ENCODE measurements around the gene MTR. TPM values are rescaled to one million over a fixed set of nuclear protein-coding genes. Genes with fewer than 3 reads are reported as not detected.

Gene MTR
- total and polyA plus RNA-seq, 2 experiments from 2014 or later, result 17.2 to 25.9 TPM

- H4K20me1 ChIP-seq (ENCODE audit: insufficient read depth), result no peaks in the 10 kb centered on the region
- peak overlapping the region; percentile 96 for H3K4me2 ChIP-seq (ENCODE audit: unreplicated experiment)
- no peaks in the 10 kb centered on the region for H3K9me2 ChIP-seq (ENCODE audit: insufficient read depth)
- DNase-seq, result peak; percentile 83
- H3K9ac ChIP-seq, result peak overlapping the region; percentile 93
- H2AFZ ChIP-seq, result peak overlapping the region; percentile 93
- H3K27ac ChIP-seq, result peak overlapping the region; percentile 84
- H3K4me3 ChIP-seq, result peak overlapping the region; percentile 88
- in situ Hi-C loops (cut with MboI), result no loop called here
- H3K9me3 ChIP-seq (ENCODE audit: low read depth), result no peaks in the 10 kb centered on the region
- no peak for TF ChIP-seq EZH2phosphoT487 (IDR thresholded peaks at IDR 0.05; ENCODE audit: insufficient read depth, low read depth)
- TF ChIP-seq EZH2 (IDR thresholded peaks at IDR 0.05; ENCODE audit: insufficient read depth, poor library complexity, severe bottlenecking), result no peak
- peaks cover 14% of the 10 kb centered on the region for H3K4me1 ChIP-seq (ENCODE audit: insufficient read depth)
- H3K36me3 ChIP-seq (ENCODE audit: low read depth), result no peaks in the 10 kb centered on the region
- 3% methylated on average over 41 of the region's 41 CpGs for WGBS, 2 experiments (ENCODE audit: low coverage in 1 of 2, low lambda C conversion rate in 2 of 2, missing lambda C conversion rate in 2 of 2)
- peaks cover 56% of the 10 kb centered on the region for H3K79me2 ChIP-seq (ENCODE audit: insufficient read depth)
- H3K27me3 ChIP-seq (replicated peaks; ENCODE audit: insufficient read depth), result no peaks in the 10 kb centered on the region
- no peaks in the 10 kb centered on the region for H3F3A ChIP-seq (ENCODE audit: insufficient read depth)
Measured at GRCh38 chr1:236795757-236796667, 920 bp downstream of the MTR start.

- Histone ChIP-seq H3K79me2 (ENCODE audit: insufficient read depth) (peaks cover 86% of the 10 kb centered on the region), H3K9ac (no peak overlapping the region), H4K20me1 (ENCODE audit: insufficient read depth) (0 out of 2 replicates have a peak, but pooled peaks cover 7% of the 10 kb centered on the region), H3K36me3 (ENCODE audit: low read depth) (0 out of 2 replicates have a peak, but pooled peaks cover under 1% of the 10 kb centered on the region), H3K4me3 (no peak overlapping the region), H2AFZ (no peak overlapping the region), H3K9me3 (ENCODE audit: low read depth) (no peaks in the 10 kb centered on the region), H3K9me2 (ENCODE audit: insufficient read depth) (no peaks in the 10 kb centered on the region), H3K27ac (no peak overlapping the region), H3K4me1 (ENCODE audit: insufficient read depth) (peaks cover 14% of the 10 kb centered on the region), H3K4me2 (ENCODE audit: unreplicated experiment) (no peak overlapping the region), H3K27me3 (replicated peaks; ENCODE audit: insufficient read depth) (no peaks in the 10 kb centered on the region), H3F3A (ENCODE audit: insufficient read depth) (no peaks in the 10 kb centered on the region)
- 97 to 100% methylated on average over 5 of the region's 5 CpGs for WGBS, 2 experiments (ENCODE audit: low coverage in 1 of 2, low lambda C conversion rate in 2 of 2, missing lambda C conversion rate in 2 of 2)
- DNase-seq, result no peak
- in situ Hi-C loops (cut with MboI), result no loop called here
- no peak for TF ChIP-seq EZH2 (IDR thresholded peaks at IDR 0.05; ENCODE audit: insufficient read depth, poor library complexity, severe bottlenecking)
Measured at GRCh38 chr1:236799001-236799400, 3.9 kb downstream of the MTR start.

- TF ChIP-seq EZH2phosphoT487 (IDR thresholded peaks at IDR 0.05; ENCODE audit: insufficient read depth, low read depth) (no peak), EZH2 (IDR thresholded peaks at IDR 0.05; ENCODE audit: insufficient read depth, poor library complexity, severe bottlenecking) (no peak)
- H3K9me3 ChIP-seq (ENCODE audit: low read depth), result no peaks in the 10 kb centered on the region
- in situ Hi-C loops (cut with MboI), result no loop called here
- H4K20me1 ChIP-seq (ENCODE audit: insufficient read depth), result 0 out of 2 replicates have a peak, but pooled peaks cover 7% of the 10 kb centered on the region
- no peak overlapping the region for H3K4me2 ChIP-seq (ENCODE audit: unreplicated experiment)
- no peak overlapping the region for H3K9ac ChIP-seq
- H3K27ac ChIP-seq, result no peak overlapping the region
- H2AFZ ChIP-seq, result no peak overlapping the region
- H3K9me2 ChIP-seq (ENCODE audit: insufficient read depth), result no peaks in the 10 kb centered on the region
- H3K4me3 ChIP-seq, result no peak overlapping the region
- H3K27me3 ChIP-seq (replicated peaks; ENCODE audit: insufficient read depth), result no peaks in the 10 kb centered on the region
- DNase-seq, result peak; percentile 57
- H3K36me3 ChIP-seq (ENCODE audit: low read depth), result peaks cover 6% of the 10 kb centered on the region; the same call in 1 of the 2 replicates
- peaks cover 14% of the 10 kb centered on the region for H3K4me1 ChIP-seq (ENCODE audit: insufficient read depth)
- no peaks in the 10 kb centered on the region for H3F3A ChIP-seq (ENCODE audit: insufficient read depth)
- peaks cover 96% of the 10 kb centered on the region for H3K79me2 ChIP-seq (ENCODE audit: insufficient read depth)
- WGBS, 2 experiments (ENCODE audit: low coverage in 1 of 2, low lambda C conversion rate in 2 of 2, missing lambda C conversion rate in 2 of 2), result 83 to 89% methylated on average over 5 of the region's 5 CpGs
Measured at GRCh38 chr1:236800002-236800620, 5.0 kb downstream of the MTR start.

GRCh38 chr1:236800623-236801022, 5.5 kb downstream of the MTR start:
- Histone ChIP-seq H3K4me3 (no peak overlapping the region), H3K79me2 (ENCODE audit: insufficient read depth) (peaks cover 99% of the 10 kb centered on the region), H3K4me2 (ENCODE audit: unreplicated experiment) (no peak overlapping the region), H3K9me2 (ENCODE audit: insufficient read depth) (no peaks in the 10 kb centered on the region), H3K4me1 (ENCODE audit: insufficient read depth) (peaks cover 14% of the 10 kb centered on the region), H3K9me3 (ENCODE audit: low read depth) (no peaks in the 10 kb centered on the region), H3K27ac (no peak overlapping the region), H4K20me1 (ENCODE audit: insufficient read depth) (0 out of 2 replicates have a peak, but pooled peaks cover 7% of the 10 kb centered on the region), H3K9ac (no peak overlapping the region), H2AFZ (no peak overlapping the region), H3K36me3 (ENCODE audit: low read depth) (peaks cover 6% of the 10 kb centered on the region; the same call in 1 of the 2 replicates), H3F3A (ENCODE audit: insufficient read depth) (no peaks in the 10 kb centered on the region), H3K27me3 (replicated peaks; ENCODE audit: insufficient read depth) (no peaks in the 10 kb centered on the region)
- in situ Hi-C loops (cut with MboI), result no loop called here
- TF ChIP-seq EZH2phosphoT487 (IDR thresholded peaks at IDR 0.05; ENCODE audit: insufficient read depth, low read depth) (no peak), EZH2 (IDR thresholded peaks at IDR 0.05; ENCODE audit: insufficient read depth, poor library complexity, severe bottlenecking) (no peak)
- DNase-seq, result no peak
